Panc1 (cell line): ENCODE measurements around the gene MYCN. TPM values are rescaled to one million over a fixed set of nuclear protein-coding genes. Genes with fewer than 3 reads are reported as not detected.

ENCODE experiments used
- ATAC-seq: fragments of 200-7000 bp; cut with Tn5 transposase; 2 replicates; pipeline ENCODE4 v1.9.1; 2020; ENCODE audit warnings: mild to moderate bottlenecking, moderate library complexity
- BruUV-seq: library from RNA; stranded (reverse); fragments of 400-500 nt; replicated peaks from 2 replicates; lab custom pipeline; 2021; lab: Mats Ljungman, UMichigan
- CTCF ChIA-PET: fragments of 300-600 bp; sonication (Branson Sonifier 250); formaldehyde crosslinking; loops from one replicate; lab custom pipeline; 2022; ENCODE audit warnings: antibody characterized with exemption; lab: Charles Lee
- POLR2A ChIA-PET: fragments of 300-600 bp; sonication (Branson Sonifier 250); formaldehyde crosslinking; loops from one replicate; lab custom pipeline; 2022; ENCODE audit warnings: antibody characterized with exemption; lab: Charles Lee
- DNase-seq: peaks from one replicate; pipeline ENCODE4 v3.0.0-alpha.2; 2010; ENCODE audit warnings: low read depth, low spot score
- H3K27ac ChIP-seq: 2 replicates; pipeline ENCODE4 v1.5.1; 2011; ENCODE audit warnings: mild to moderate bottlenecking, low read length, inconsistent platforms
- H3K27me3 ChIP-seq: fragments of 200-500 bp; sonication (Bioruptor generic); 2 replicates; pipeline ENCODE4 v1.6.0; 2014; ENCODE audit warnings: low read length, inconsistent platforms; ENCODE audit not compliant: control insufficient read depth, insufficient read depth
- H3K36me3 ChIP-seq: fragments of 200-500 bp; sonication (Bioruptor generic); 2 replicates; pipeline ENCODE4 v1.5.1; 2014; ENCODE audit warnings: inconsistent platforms, mild to moderate bottlenecking, low read length, moderate library complexity; ENCODE audit not compliant: control insufficient read depth, insufficient read depth
- H3K4me1 ChIP-seq: 2 replicates; pipeline ENCODE4 v1.5.1; 2011; ENCODE audit warnings: inconsistent platforms, mild to moderate bottlenecking, low read length, moderate library complexity; ENCODE audit not compliant: control insufficient read depth, insufficient read depth
- H3K4me3 ChIP-seq, 2 experiments: 2 replicates each; pipeline ENCODE4 v1.5.1; 2011 to 2012; ENCODE audit warnings: low read depth in 2 of 2, low read length in 2 of 2, mild to moderate bottlenecking in 2 of 2, inconsistent platforms in 1 of 2, moderate library complexity in 1 of 2
- H3K9me3 ChIP-seq: fragments of 200-500 bp; sonication (Bioruptor generic); 2 replicates; pipeline ENCODE4 v1.5.1; 2014; ENCODE audit warnings: low read depth, mild to moderate bottlenecking, inconsistent platforms, low read length, moderate library complexity; ENCODE audit not compliant: control insufficient read depth, insufficient read depth
- POLR2AphosphoS5 ChIP-seq: IDR thresholded peaks from 2 replicates; pipeline ENCODE4 v1.6.1; 2012; ENCODE audit warnings: mild to moderate bottlenecking, low read depth, low read length, moderate library complexity
- SIN3A ChIP-seq: IDR thresholded peaks from 2 replicates; pipeline ENCODE4 v1.6.1; 2012; ENCODE audit warnings: low read depth, mild to moderate bottlenecking, low read length, moderate library complexity, borderline replicate concordance; ENCODE audit not compliant: insufficient read depth
- TCF7L2 ChIP-seq: IDR thresholded peaks from 2 replicates; pipeline ENCODE4 v1.6.1; 2011; ENCODE audit warnings: mild to moderate bottlenecking, low read depth, low read length, inconsistent platforms
- in situ Hi-C: cut with HindIII; loops from 2 replicates; pipeline ENCODE4 v1.10.0; 2016; ENCODE audit warnings: low sequenced_read_pairs, low pct_unique_long_range_greater_than_20kb
- intact Hi-C: fragments of 100-400 bp; cut with micrococcal nuclease; formaldehyde crosslinking; loops from one replicate; pipeline ENCODE4 v1.10.0; 2022; ENCODE audit not compliant: unreplicated experiment
- total RNA-seq: library from RNA; stranded (reverse); gene quantifications from one replicate; pipeline ENCODE4 v1.2.1, GENCODE V29; 2021; ENCODE audit not compliant: unreplicated experiment
- TF ChIP-seq, protein P1 (sequence below), 2 experiments: IDR thresholded peaks; 2 replicates each; pipeline ENCODE4 v1.6.1; 2011 to 2012; ENCODE audit warnings: low read depth in 2 of 2, control low read depth in 1 of 2, low read length in 1 of 2, mild to moderate bottlenecking in 1 of 2, moderate library complexity in 1 of 2; ENCODE audit not compliant: insufficient read depth in 1 of 2
- TF ChIP-seq, protein P2 (sequence below): fragments of 450-650 bp; IDR thresholded peaks from 2 replicates; pipeline ENCODE4 v1.5.1; 2017; ENCODE audit warnings: mild to moderate bottlenecking

The MYCN gene
- total RNA-seq, 1 experiment from 2014 or later, result not detected

DNA sequence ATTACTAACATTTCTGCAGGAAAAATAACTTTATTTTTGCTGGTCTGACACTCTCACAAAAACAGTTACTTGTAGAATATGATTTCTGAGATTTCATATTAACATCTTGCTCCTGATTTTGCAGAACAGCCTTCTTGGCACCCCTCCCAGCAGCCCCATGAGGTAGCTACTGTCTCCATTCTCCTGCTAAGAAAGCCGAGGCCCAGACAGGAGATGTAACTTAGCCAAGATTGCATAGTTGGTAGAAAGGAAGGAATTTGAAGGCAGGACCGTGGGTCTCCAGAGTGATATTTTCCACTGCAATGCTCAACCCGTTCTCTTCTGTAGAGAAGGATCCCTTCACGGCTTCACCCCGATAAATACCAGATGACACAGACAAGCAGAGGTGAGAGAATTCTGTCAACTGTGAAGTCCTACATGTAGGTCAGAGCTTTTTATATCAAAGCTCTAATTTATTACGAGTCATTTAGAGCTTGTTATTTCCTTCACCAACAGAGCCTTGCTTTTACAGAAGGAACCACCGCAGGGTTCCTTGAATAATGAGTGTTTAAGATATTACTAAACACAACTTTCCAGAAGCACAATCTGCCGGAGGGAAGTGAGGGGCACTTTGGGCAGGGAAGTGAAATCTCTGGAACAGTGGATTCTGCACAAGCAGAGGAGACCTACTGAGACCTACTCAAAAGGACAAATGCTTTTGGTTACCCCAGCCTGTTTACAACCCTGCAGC, 48.0 kb upstream of the MYCN start:
- Histone ChIP-seq H3K4me1 (peaks cover 10% of the 10 kb centered on the region), H3K27me3 (no peaks in the 10 kb centered on the region), H3K27ac (no peak overlapping the region), H3K4me3 (no peak overlapping the region), H3K9me3 (no peaks in the 10 kb centered on the region), H3K36me3 (no peaks in the 10 kb centered on the region)
- no peak for DNase-seq
- BruUV-seq, result no TSS peak
- no peak for ATAC-seq
- ChIA-PET POLR2A (no interaction called here), CTCF (no interaction called here)
- TF ChIP-seq, protein P1, sequence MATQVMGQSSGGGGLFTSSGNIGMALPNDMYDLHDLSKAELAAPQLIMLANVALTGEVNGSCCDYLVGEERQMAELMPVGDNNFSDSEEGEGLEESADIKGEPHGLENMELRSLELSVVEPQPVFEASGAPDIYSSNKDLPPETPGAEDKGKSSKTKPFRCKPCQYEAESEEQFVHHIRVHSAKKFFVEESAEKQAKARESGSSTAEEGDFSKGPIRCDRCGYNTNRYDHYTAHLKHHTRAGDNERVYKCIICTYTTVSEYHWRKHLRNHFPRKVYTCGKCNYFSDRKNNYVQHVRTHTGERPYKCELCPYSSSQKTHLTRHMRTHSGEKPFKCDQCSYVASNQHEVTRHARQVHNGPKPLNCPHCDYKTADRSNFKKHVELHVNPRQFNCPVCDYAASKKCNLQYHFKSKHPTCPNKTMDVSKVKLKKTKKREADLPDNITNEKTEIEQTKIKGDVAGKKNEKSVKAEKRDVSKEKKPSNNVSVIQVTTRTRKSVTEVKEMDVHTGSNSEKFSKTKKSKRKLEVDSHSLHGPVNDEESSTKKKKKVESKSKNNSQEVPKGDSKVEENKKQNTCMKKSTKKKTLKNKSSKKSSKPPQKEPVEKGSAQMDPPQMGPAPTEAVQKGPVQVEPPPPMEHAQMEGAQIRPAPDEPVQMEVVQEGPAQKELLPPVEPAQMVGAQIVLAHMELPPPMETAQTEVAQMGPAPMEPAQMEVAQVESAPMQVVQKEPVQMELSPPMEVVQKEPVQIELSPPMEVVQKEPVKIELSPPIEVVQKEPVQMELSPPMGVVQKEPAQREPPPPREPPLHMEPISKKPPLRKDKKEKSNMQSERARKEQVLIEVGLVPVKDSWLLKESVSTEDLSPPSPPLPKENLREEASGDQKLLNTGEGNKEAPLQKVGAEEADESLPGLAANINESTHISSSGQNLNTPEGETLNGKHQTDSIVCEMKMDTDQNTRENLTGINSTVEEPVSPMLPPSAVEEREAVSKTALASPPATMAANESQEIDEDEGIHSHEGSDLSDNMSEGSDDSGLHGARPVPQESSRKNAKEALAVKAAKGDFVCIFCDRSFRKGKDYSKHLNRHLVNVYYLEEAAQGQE (IDR thresholded peaks at IDR 0.05; ENCODE audit: insufficient read depth in 1 of 2, low read depth in 2 of 2, low read length in 1 of 2), result no peak
- TF ChIP-seq, protein P2, sequence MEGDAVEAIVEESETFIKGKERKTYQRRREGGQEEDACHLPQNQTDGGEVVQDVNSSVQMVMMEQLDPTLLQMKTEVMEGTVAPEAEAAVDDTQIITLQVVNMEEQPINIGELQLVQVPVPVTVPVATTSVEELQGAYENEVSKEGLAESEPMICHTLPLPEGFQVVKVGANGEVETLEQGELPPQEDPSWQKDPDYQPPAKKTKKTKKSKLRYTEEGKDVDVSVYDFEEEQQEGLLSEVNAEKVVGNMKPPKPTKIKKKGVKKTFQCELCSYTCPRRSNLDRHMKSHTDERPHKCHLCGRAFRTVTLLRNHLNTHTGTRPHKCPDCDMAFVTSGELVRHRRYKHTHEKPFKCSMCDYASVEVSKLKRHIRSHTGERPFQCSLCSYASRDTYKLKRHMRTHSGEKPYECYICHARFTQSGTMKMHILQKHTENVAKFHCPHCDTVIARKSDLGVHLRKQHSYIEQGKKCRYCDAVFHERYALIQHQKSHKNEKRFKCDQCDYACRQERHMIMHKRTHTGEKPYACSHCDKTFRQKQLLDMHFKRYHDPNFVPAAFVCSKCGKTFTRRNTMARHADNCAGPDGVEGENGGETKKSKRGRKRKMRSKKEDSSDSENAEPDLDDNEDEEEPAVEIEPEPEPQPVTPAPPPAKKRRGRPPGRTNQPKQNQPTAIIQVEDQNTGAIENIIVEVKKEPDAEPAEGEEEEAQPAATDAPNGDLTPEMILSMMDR, result no peak
- TF ChIP-seq SIN3A, result no peak
- no peak for TF ChIP-seq TCF7L2
- TF ChIP-seq POLR2AphosphoS5, result no peak
- in situ Hi-C loops, result no loop called here
- intact Hi-C loops, result no loop called here

DNA sequence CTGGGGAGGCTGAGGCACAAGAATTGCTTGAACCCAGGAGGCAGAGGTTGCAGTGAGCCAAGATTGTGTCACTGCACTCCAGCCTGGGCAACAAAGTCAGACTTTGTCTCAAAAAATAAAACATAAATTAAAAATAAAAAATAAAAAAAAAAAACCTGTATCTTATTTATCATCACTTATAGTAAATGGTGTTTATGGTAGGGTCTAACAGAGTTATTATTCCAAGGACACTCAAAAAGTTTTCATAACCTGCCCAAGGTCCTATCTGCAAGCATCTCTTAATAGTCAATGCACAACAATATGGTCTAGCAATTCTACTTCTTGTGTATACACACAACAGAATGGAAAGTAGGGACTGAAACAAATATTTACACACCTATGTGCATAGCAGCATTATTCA, 47.3 kb upstream of the MYCN start:
- ChIA-PET CTCF (no interaction called here), POLR2A (no interaction called here)
- no TSS peak for BruUV-seq
- Histone ChIP-seq H3K4me3 (no peak overlapping the region), H3K4me1 (peaks cover 10% of the 10 kb centered on the region), H3K9me3 (peaks cover 2% of the 10 kb centered on the region; the same call in 1 of the 2 replicates), H3K27me3 (no peaks in the 10 kb centered on the region), H3K36me3 (no peaks in the 10 kb centered on the region), H3K27ac (no peak overlapping the region)
- in situ Hi-C loops, result no loop called here
- ATAC-seq (no peak), DNase-seq (no peak)
- no peak for TF ChIP-seq POLR2AphosphoS5
- TF ChIP-seq, protein P1 (IDR thresholded peaks at IDR 0.05; ENCODE audit: insufficient read depth in 1 of 2, low read depth in 2 of 2, low read length in 1 of 2), result no peak
- no peak for TF ChIP-seq TCF7L2
- TF ChIP-seq, protein P2, result no peak
- intact Hi-C loops, result no loop called here
